ENCODE results near the gene B4GAT1. TPM values are rescaled to one million over a fixed set of nuclear protein-coding genes. Genes with fewer than 3 reads are reported as not detected.
"Not testable (repeated sequence)": the region's sequence is repeated elsewhere in the genome, so short reads cannot be mapped to it uniquely, and the experiment has no call there.

The B4GAT1 gene
- total RNA-seq, 4 donors from 2014 or later, result 23.9 to 32.4 (median 30.0) TPM

DNA sequence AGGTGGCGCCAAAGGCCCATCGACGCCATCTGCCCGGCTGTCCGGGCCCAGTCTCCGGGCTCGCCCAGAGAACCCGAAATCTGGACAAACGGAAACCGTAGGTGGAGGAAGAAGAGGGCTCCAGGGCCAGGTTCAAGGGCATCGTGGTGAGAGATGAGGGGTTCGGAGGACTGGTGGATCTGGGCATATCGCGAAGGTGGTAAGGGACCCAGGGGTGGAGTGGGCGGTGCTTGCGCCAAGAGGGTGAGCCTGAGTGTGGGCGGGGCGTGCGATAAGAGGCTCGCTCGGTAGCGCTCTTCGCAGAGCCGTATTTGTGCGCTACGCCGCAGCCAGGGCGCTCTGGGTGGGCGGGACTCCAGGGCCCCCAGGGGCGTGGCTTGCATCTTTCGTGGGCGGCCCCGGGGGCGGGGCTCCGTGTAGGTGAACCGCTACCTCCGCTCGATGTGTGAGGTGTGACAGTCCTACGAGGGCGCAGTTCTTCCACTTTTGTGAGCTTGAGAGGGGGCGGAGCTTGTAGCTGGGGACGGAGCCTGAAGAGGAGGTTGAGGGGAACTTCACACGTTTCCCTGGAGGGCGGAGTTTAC, 35.4 kb downstream of the B4GAT1 start:
- intact Hi-C loops (cut with DNase I; ENCODE audit: low total_unique reads), result no loop called here
- TF ChIP-seq, protein P1, sequence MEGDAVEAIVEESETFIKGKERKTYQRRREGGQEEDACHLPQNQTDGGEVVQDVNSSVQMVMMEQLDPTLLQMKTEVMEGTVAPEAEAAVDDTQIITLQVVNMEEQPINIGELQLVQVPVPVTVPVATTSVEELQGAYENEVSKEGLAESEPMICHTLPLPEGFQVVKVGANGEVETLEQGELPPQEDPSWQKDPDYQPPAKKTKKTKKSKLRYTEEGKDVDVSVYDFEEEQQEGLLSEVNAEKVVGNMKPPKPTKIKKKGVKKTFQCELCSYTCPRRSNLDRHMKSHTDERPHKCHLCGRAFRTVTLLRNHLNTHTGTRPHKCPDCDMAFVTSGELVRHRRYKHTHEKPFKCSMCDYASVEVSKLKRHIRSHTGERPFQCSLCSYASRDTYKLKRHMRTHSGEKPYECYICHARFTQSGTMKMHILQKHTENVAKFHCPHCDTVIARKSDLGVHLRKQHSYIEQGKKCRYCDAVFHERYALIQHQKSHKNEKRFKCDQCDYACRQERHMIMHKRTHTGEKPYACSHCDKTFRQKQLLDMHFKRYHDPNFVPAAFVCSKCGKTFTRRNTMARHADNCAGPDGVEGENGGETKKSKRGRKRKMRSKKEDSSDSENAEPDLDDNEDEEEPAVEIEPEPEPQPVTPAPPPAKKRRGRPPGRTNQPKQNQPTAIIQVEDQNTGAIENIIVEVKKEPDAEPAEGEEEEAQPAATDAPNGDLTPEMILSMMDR (IDR thresholded peaks at IDR 0.05), result peak in 1 of 3 donors; percentile 74
- no peak for TF ChIP-seq POLR2A (IDR thresholded peaks at IDR 0.05)
- DNase-seq (ENCODE audit: low spot score in 2 of 2), result peak; percentile 93 to 98
- 0% methylated on average over 33 to 38 of the region's 44 CpGs for WGBS, 2 donors
- peak overlapping the region; percentile 30 for H3K4me3 ChIP-seq (ENCODE audit: low read depth, poor library complexity, severe bottlenecking)

DNA sequence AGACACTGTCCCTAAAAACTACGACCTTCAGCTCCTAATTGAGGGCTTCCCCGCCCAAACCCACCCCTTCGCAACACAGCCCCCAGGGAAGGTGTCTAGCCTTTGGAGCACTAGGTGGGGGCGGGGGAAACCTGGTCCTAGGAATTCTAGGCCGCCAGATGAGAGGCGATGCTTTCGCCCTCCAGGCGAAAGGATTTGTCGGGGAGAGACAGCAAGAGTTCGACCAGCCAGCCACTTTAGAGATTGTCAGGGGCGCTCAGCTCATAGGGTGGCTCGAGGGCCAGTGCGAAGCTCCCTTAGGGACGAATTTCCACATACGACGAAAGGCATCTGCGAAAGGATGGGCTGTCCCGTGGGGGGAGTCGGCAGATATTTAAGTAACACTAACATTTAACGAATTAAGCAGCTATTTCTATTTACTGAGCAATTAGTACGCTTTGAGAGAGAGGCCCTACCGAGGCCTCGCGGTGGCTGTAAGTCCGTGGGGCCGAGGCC, 35.9 kb downstream of the B4GAT1 start:
- 22 to 30% methylated on average over 26 of the region's 26 CpGs for WGBS, 2 donors
- TF ChIP-seq POLR2A (IDR thresholded peaks at IDR 0.05), result no peak
- TF ChIP-seq, protein P1 (IDR thresholded peaks at IDR 0.05), result no peak
- DNase-seq (ENCODE audit: low spot score in 2 of 2), result no peak
- H3K4me3 ChIP-seq (ENCODE audit: low read depth, poor library complexity, severe bottlenecking), result no peak overlapping the region
- intact Hi-C loops (cut with DNase I; ENCODE audit: low total_unique reads), result no loop called here

DNA sequence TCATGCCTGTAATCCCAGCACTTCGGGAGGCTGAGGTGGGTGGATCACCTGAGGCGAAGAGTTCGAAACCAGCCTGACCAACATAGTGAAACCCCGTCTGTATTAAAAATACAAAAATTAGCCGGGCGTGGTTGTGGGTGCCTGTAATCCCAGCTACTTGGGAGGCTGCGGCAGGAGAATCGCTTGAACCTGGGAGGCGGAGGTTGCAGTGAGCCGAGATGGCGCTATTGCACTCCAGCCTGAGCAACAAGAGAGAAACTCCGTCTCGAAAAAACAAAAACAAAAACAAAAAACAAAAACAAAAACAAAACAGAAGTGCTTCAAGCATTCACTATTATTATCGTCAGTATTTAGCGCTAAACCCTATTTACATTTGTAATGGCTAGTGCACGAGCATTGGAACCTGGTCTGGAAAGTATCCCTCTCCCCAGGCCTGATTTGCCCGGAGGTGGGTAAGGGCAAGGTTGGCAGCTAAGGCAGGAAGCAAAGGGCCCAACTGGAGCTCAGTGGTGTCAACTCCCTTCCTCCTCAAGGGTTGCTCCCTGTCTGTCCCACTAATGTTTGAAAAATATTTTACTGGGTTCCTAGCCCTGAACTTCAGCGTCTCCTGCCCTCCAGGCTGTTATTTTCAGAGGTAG, 36.5 kb downstream of the B4GAT1 start:
- WGBS, 2 donors, result 79 to 82% methylated on average over 18 of the region's 18 CpGs
- H3K4me3 ChIP-seq (ENCODE audit: low read depth, poor library complexity, severe bottlenecking); intact Hi-C loops (cut with DNase I; ENCODE audit: low total_unique reads); DNase-seq (ENCODE audit: low spot score in 2 of 2): not testable (repeated sequence)

DNA sequence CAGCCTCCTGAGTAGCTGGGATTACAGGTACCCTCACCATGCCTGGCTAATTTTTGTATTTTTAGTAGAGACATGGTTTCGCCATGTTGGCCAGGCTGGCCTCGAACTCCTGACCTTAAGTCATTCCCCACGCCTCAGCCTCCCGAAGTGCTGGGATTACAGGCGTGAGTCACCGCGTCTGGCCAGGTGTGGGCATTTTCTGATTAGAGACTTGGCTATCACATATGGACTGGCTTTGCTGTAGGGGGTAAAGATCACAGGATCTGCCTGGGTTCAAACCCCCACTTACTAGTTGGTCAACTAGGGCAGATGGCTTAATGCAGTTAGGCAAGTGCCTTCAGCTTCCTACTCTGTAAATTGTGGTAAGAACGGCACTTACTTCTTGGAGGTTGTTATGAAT, 37.1 kb downstream of the B4GAT1 start:
- DNase-seq (ENCODE audit: low spot score in 2 of 2), result peak in 1 of 2 donors; percentile 83
- intact Hi-C loops (cut with DNase I; ENCODE audit: low total_unique reads), result no loop called here
- no peak overlapping the region for H3K4me3 ChIP-seq (ENCODE audit: low read depth, poor library complexity, severe bottlenecking)
- 77 to 90% methylated on average over 8 of the region's 8 CpGs for WGBS, 2 donors
- TF ChIP-seq, protein P1 (IDR thresholded peaks at IDR 0.05), result no peak
- no peak for TF ChIP-seq POLR2A (IDR thresholded peaks at IDR 0.05)

DNA sequence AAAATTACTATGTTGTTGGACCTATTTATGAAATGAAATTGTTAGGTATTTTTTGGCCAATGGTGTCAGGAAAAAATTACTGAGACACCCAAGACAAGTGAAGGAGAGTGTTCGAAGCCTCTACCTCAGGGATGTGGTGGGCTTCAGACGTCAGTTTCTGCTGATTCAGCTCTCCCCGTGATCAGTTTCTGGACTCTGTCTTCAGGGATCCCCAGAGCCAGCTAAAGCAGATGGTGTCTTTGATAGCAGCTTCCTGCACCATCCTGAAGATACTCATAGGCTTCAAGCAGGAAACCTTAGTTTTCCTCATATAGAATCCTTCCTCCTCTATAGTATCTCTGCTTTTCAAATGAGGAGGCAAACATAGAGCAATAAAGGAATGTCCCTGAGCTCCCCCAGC, 38.0 kb downstream of the B4GAT1 start:
- intact Hi-C loops (cut with DNase I; ENCODE audit: low total_unique reads), result loop anchor here (5.0 kb wide), 1 partner anchor 78 kb away; no protein-coding TSS in a partner anchor
- no peak overlapping the region for H3K4me3 ChIP-seq (ENCODE audit: low read depth, poor library complexity, severe bottlenecking)
- DNase-seq (ENCODE audit: low spot score in 2 of 2), result no peak
- WGBS, 2 donors, result 72% methylated on average over 3 of the region's 3 CpGs
- TF ChIP-seq, protein P1 (IDR thresholded peaks at IDR 0.05), result no peak
- no peak for TF ChIP-seq POLR2A (IDR thresholded peaks at IDR 0.05)

DNA sequence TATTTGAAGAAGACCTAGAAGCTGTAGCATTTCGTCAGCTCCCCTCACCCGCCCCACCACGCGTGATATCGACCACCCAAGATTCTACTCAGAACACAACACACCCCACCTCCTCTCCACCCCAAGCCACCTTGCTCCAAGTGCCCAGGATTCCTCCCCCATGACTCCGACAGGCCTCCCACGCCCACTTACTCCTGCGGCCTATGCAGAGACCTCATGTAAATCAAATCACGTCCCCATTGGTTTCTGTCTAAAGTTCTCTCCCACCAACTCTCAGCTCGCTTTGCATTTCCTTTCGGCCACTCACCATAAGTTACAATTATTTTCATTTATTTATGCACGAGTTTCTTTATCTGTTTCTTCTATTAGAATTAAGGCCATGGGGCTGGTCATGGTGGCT, 44.8 kb downstream of the B4GAT1 start:
- no peak overlapping the region for H3K4me3 ChIP-seq (ENCODE audit: low read depth, poor library complexity, severe bottlenecking)
- no peak for TF ChIP-seq POLR2A (IDR thresholded peaks at IDR 0.05)
- TF ChIP-seq, protein P1 (IDR thresholded peaks at IDR 0.05), result no peak
- intact Hi-C loops (cut with DNase I; ENCODE audit: low total_unique reads), result no loop called here
- no peak for DNase-seq (ENCODE audit: low spot score in 2 of 2)
- WGBS, 2 donors, result 86 to 89% methylated on average over 12 of the region's 12 CpGs
